Peyer's patch (tissue), 4 donors: ENCODE measurements around the gene MYLK.

Experiments
- POLR2A ChIP-seq, 2 donors: fragments of 450-650 bp; IDR thresholded peaks; one replicate each; pipeline ENCODE4 v1.5.1; 2017; ENCODE audit warnings: antibody characterized with exemption in 2 of 2, mild to moderate bottlenecking in 2 of 2, moderate library complexity in 2 of 2
- TF ChIP-seq, protein P1 (sequence below), 6 experiments: fragments of 450-650 bp in 4 of 6; fragments of 200-600 bp in 2 of 6; sonication (generic) in 1 of 6; IDR thresholded peaks; one replicate each; pipeline ENCODE4 v1.5.1; 2017 to 2019; ENCODE audit warnings: antibody characterized with exemption in 6 of 6, mild to moderate bottlenecking in 3 of 6, moderate library complexity in 1 of 6

DNA sequence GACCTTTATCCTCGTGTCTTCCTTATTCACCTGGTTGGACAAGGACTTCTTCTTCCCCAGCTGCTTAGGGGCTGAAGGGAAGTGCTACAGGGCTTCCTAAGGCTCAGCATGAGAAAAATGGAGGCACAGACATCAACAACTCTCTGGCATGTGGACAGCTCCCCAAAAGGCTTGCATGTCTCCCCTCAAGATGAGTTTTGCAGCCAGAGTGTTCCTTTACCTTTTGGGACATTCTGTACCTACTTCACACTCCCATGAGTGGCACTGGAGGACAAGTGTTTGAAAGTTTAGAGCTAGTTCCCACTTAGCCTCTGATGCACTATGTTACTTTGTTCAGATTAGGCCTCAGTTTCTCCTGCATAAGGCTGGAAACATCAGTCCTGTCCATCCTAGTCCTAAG, 222.2 kb downstream of the MYLK start:
- TF ChIP-seq, protein P1, sequence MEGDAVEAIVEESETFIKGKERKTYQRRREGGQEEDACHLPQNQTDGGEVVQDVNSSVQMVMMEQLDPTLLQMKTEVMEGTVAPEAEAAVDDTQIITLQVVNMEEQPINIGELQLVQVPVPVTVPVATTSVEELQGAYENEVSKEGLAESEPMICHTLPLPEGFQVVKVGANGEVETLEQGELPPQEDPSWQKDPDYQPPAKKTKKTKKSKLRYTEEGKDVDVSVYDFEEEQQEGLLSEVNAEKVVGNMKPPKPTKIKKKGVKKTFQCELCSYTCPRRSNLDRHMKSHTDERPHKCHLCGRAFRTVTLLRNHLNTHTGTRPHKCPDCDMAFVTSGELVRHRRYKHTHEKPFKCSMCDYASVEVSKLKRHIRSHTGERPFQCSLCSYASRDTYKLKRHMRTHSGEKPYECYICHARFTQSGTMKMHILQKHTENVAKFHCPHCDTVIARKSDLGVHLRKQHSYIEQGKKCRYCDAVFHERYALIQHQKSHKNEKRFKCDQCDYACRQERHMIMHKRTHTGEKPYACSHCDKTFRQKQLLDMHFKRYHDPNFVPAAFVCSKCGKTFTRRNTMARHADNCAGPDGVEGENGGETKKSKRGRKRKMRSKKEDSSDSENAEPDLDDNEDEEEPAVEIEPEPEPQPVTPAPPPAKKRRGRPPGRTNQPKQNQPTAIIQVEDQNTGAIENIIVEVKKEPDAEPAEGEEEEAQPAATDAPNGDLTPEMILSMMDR (IDR thresholded peaks at IDR 0.05) = no peak
- TF ChIP-seq POLR2A (IDR thresholded peaks at IDR 0.05) = no peak
